ENCODE data around the gene BNIP3. TPM values are rescaled to one million over a fixed set of nuclear protein-coding genes. Genes with fewer than 3 reads are reported as not detected.

The BNIP3 gene
- total RNA-seq, 1 donor from 2014 or later: 29.2 TPM

DNA sequence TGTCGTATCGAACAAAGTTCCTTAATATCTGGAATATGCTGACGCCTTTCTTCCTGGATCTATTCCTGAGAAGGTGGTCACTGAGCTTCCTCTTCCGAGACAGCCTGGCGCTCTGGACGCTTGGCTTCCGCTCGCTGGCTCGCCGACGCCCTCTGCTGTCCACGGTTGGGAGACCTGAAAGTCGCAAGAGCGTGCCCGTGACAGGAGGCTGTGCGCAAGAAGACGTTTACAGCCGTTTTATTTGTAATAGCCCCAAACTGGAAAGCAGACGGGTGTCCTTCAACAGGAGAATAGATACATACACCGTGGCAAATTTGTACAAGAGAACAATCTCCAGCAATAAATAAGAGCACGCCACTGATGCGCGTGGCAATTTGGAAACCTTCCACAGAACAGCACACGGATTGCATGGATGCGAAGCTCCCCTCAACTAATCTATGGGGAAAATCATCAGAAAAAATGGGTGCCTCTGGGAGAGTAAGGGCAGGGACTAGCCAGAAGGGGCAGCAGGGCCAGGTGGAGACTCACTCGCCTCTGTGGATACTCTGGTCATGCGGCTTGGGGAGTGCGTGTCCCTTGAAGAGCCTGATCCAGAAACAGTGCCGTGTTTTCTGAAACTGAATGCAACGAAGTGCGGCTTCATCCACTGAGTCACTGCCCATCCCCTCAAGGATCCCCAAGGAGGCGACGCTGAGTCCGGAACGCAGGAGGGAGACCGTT lies 41.5 kb upstream of the BNIP3 start:
- Mint-ChIP-seq H3K4me3 (ENCODE audit: unreplicated experiment) (no peak overlapping the region), H3K4me1 (ENCODE audit: unreplicated experiment) (peaks cover 6% of the 10 kb centered on the region), H3K27me3 (ENCODE audit: unreplicated experiment) (peaks cover 37% of the 10 kb centered on the region), H3K9me3 (ENCODE audit: unreplicated experiment) (no peaks in the 10 kb centered on the region), H3K27ac (ENCODE audit: unreplicated experiment) (no peak overlapping the region), H3K36me3 (ENCODE audit: unreplicated experiment) (no peaks in the 10 kb centered on the region)
- TF ChIP-seq, protein P1, sequence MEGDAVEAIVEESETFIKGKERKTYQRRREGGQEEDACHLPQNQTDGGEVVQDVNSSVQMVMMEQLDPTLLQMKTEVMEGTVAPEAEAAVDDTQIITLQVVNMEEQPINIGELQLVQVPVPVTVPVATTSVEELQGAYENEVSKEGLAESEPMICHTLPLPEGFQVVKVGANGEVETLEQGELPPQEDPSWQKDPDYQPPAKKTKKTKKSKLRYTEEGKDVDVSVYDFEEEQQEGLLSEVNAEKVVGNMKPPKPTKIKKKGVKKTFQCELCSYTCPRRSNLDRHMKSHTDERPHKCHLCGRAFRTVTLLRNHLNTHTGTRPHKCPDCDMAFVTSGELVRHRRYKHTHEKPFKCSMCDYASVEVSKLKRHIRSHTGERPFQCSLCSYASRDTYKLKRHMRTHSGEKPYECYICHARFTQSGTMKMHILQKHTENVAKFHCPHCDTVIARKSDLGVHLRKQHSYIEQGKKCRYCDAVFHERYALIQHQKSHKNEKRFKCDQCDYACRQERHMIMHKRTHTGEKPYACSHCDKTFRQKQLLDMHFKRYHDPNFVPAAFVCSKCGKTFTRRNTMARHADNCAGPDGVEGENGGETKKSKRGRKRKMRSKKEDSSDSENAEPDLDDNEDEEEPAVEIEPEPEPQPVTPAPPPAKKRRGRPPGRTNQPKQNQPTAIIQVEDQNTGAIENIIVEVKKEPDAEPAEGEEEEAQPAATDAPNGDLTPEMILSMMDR (IDR thresholded peaks at IDR 0.05): peak; percentile 95
- DNase-seq (ENCODE audit: extremely low spot score, unreplicated experiment): peak; percentile 91

DNA sequence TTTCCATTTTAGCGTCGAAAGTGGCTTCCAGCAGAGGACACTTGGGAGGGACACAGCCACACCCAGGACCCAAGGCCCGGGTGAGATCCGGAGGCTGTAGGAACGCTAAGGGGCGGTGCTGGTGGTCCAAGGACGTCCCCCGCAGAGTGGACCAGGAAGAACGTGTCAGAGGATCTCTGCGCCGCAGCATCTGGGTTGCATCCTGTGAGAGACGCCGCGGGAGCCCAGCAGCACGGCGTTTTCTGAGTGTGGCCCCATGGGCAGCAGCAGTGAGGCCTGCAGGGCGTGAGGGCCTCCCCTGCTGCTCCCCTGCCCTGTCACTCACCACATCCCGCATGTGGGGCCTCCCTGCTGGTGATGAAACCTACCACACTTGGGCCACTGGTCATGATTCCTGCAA lies 40.5 kb upstream of the BNIP3 start:
- Mint-ChIP-seq H3K36me3 (ENCODE audit: unreplicated experiment) (no peaks in the 10 kb centered on the region), H3K4me3 (ENCODE audit: unreplicated experiment) (no peak overlapping the region), H3K27ac (ENCODE audit: unreplicated experiment) (no peak overlapping the region), H3K27me3 (ENCODE audit: unreplicated experiment) (peaks cover 31% of the 10 kb centered on the region), H3K4me1 (ENCODE audit: unreplicated experiment) (peaks cover 6% of the 10 kb centered on the region), H3K9me3 (ENCODE audit: unreplicated experiment) (no peaks in the 10 kb centered on the region)
- no peak for DNase-seq (ENCODE audit: extremely low spot score, unreplicated experiment)
- TF ChIP-seq, protein P1 (IDR thresholded peaks at IDR 0.05): no peak

DNA sequence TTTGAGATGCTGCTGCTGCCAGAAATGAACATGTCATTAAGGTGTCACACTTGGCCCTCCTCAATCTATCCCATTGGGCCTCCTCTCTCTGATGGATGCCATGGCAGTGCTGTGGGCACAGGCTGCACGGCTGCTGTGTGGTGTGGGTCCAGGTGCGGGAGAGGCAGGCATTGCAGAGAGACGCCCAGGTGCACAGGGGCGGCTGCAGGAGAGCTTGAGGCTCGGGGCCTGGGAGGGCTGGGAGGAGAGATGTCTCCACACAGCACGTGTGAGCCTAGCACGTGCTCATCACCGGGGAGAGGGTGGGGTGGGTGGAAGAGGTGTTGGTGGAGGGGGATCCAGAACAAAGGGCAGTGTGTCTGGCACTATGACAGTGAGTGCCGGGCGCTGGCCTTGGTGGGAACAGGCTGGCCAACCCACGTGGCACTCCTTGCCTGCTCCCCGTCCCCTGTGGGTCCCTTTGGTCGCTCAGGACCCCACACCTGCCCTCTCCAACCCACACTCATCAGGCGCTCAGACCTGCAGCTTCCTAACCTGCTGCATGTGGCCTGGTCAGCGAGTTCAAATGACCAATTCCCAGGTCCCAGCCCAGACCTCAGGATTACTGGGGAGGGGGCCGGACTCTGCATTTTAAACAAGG lies 39.9 kb upstream of the BNIP3 start:
- H3K27ac Mint-ChIP-seq (ENCODE audit: unreplicated experiment): no peak overlapping the region
- peaks cover 33% of the 10 kb centered on the region for H3K27me3 Mint-ChIP-seq (ENCODE audit: unreplicated experiment)
- H3K36me3 Mint-ChIP-seq (ENCODE audit: unreplicated experiment): no peaks in the 10 kb centered on the region
- TF ChIP-seq, protein P1 (IDR thresholded peaks at IDR 0.05): no peak
- H3K4me1 Mint-ChIP-seq (ENCODE audit: unreplicated experiment): peaks cover 6% of the 10 kb centered on the region
- no peak overlapping the region for H3K4me3 Mint-ChIP-seq (ENCODE audit: unreplicated experiment)
- H3K9me3 Mint-ChIP-seq (ENCODE audit: unreplicated experiment): no peaks in the 10 kb centered on the region
- DNase-seq (ENCODE audit: extremely low spot score, unreplicated experiment): no peak

DNA sequence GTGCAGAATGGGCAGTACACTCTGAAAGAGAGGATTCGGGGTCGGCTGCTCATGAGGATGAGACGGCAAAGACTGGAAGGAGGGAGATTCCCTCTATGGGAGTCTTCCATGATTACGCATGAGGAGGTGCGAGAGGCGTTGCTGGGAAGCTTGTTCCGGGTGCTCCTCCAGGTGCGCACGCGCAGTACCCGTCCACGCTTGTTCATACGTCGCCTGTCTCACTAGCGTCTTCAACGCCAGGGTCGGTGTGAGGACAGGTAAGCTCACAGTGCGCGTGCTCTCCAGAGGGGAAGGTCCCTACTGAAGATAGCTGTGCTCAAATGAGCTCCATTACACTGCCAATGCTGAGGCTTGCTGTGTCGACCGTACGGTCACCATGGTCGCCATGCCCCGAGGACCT lies 39.3 kb upstream of the BNIP3 start:
- peaks cover 6% of the 10 kb centered on the region for H3K4me1 Mint-ChIP-seq (ENCODE audit: unreplicated experiment)
- DNase-seq (ENCODE audit: extremely low spot score, unreplicated experiment): no peak
- no peaks in the 10 kb centered on the region for H3K9me3 Mint-ChIP-seq (ENCODE audit: unreplicated experiment)
- H3K27me3 Mint-ChIP-seq (ENCODE audit: unreplicated experiment): peaks cover 31% of the 10 kb centered on the region
- TF ChIP-seq, protein P1 (IDR thresholded peaks at IDR 0.05): no peak
- H3K4me3 Mint-ChIP-seq (ENCODE audit: unreplicated experiment): no peak overlapping the region
- no peak overlapping the region for H3K27ac Mint-ChIP-seq (ENCODE audit: unreplicated experiment)
- H3K36me3 Mint-ChIP-seq (ENCODE audit: unreplicated experiment): no peaks in the 10 kb centered on the region

DNA sequence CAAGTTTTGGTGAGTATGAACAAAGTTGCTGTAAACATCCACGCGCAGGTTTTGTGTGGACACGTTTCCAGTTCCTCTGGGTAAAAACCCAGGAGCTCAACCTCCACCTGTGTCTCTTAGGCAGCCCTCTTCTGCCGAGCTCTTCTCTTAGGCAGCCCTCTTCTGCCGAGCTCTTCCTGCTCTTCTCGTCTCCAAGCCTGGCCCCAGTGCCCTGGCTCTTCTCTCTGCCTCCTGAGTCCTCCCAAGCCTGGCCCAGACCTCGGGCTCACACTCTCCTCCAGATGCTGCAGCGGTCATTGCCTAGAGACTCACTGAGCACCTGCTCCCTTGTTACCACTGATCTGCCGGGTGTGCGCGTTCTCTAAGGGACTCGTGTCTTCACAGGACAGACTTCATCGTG lies 38.7 kb upstream of the BNIP3 start:
- DNase-seq (ENCODE audit: extremely low spot score, unreplicated experiment): no peak
- Mint-ChIP-seq H3K9me3 (ENCODE audit: unreplicated experiment) (no peaks in the 10 kb centered on the region), H3K4me1 (ENCODE audit: unreplicated experiment) (peaks cover 6% of the 10 kb centered on the region), H3K27me3 (ENCODE audit: unreplicated experiment) (peaks cover 33% of the 10 kb centered on the region), H3K27ac (ENCODE audit: unreplicated experiment) (no peak overlapping the region), H3K4me3 (ENCODE audit: unreplicated experiment) (no peak overlapping the region), H3K36me3 (ENCODE audit: unreplicated experiment) (no peaks in the 10 kb centered on the region)
- TF ChIP-seq, protein P1 (IDR thresholded peaks at IDR 0.05): no peak

All from osteocyte (in vitro differentiated cells).